GM18508 (cell line): ENCODE measurements around the gene SV2C.
"Not testable (repeated sequence)": the region's sequence is repeated elsewhere in the genome, so short reads cannot be mapped to it uniquely, and the experiment has no call there.

ENCODE experiments used
- ATAC-seq: cut with Tn5 transposase; IDR thresholded peaks from one replicate; pipeline ENCODE4 v1.9.1; 2021; ENCODE audit warnings: moderate number of reproducible peaks; ENCODE audit not compliant: insufficient read depth, unreplicated experiment

The SV2C gene

GRCh38 chr5:76368941-76369340, 285.8 kb downstream of the SV2C start:
- no peak for ATAC-seq

DNA sequence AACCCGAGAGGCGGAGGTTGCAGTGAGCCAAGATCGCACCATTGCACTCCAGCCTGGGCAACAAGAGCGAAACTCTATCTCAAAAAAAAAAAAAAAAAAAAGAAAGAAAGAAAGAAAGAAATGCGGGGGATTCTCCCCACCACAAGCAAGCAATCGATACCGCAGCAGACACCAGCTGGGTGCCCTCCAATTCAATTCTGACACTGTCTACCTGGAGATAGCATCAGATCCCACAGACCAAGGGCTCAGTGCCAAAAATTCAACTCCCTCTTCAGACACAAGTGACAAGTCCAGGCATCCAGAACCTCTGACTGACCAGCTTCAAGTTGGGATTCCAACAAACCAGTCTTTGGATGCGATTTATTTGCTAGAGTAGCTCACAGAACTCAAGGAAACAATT, 286.5 kb downstream of the SV2C start:
- not testable (repeated sequence) for ATAC-seq

GRCh38 chr5:76371960-76372322, 288.8 kb downstream of the SV2C start:
- ATAC-seq: no peak

GRCh38 chr5:76372323-76373054, 289.3 kb downstream of the SV2C start:
- ATAC-seq: no peak

DNA sequence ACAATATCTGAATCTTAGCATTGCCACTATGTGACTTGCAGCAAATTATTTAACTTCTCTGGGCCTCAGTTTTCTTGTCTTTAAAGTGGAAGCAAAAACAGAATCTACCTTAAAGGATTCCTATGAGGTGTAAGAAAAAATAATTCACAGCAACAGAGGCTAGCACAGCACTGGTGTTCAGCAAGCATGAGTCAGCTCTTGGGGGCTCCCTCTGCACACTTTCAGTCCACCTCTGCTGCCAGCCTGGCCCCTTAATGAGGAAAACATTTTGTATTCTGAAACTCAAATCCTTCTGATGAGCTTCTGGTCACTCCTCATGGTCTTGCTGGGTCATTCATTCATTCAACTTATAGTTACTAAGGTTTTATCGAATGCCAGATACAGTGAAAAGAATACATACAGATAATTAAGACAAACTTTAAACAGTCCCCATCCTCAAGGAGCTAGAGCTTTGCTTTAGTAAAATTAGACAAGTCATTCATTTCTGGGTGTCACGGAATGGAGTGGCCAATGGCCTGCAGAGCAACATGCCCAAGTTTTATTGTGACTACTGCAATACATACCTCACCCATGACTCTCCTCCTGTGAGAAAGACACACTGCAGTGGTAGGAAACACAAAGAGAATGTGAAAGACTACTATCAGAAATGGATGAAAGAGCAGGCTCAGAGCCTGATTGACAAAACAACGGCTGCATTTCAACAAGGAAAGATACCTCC, 293.1 kb downstream of the SV2C start:
- ATAC-seq: no peak

DNA sequence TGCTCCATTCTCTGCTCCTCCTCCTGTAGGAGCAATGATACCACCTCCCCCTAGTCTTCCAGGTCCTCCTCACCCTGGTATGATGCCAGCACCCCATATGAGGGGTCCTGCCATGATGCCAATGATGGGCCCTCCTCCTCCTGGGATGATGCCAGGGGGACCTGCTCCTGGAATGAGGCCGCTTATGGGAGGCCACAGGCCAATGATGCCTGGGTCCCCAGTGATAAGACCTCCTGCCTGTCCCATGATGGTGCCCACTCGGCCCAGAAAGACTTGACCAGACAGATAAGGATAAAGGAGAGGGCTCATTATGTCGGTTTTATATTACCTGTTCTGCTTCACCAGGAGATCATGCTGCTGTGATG, 293.7 kb downstream of the SV2C start:
- no peak for ATAC-seq

GRCh38 chr5:76378355-76378754, 295.2 kb downstream of the SV2C start:
- ATAC-seq: no peak

- ATAC-seq: no peak
These were observed 296.1 kb downstream of the SV2C start for GRCh38 chr5:76379316-76379715.

DNA sequence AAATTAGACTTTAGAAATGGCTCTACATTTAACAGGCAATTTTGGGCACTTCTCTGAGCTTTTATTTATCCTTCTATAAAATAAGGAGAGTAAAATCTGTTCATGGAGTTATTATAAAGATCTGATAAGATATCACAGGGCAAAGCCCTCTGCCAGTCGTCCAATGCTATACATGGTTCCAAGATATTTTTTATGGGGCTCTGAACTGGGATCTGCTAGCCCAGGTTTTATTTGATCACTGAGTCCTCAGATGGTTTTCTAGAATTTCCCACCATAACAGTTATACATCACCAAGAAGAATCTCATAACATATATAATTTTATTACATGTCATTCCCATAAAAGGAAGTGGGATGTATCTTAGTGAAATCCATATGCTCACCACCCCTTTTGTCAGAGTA, 296.7 kb downstream of the SV2C start:
- no peak for ATAC-seq

DNA sequence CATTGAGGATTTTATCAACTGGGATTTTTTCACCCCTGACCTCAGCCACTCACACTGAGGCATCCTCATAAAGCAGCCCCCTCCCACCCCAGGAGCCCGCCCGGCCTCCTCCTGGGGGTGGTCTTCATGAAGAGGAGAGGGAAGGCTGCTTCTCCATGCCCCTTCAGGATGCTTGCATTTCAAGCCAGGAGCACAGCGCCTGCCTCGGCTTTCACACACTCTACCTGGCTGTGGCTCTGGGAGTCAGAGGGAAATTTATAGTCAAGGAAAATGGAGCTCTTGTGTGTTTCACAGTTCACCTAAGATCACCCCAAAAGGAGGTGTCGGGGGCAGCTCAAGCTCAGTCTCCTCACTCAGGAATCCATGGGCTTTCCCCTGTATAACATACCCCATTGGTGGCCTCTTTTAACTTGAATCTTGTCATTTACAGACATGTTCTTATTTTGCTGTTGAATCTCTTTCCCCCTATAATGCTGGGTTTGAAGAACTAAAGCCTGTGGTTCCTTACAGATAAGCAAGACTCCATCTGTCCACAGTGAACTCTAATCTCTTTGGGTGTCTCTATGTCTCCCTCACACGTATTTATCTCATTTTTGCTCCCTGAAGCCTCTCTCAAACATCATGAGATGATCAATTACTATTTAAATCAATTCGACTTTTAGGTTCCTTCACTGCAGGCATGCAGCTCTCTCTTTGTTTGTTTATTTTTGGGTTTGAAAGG, 297.3 kb downstream of the SV2C start:
- ATAC-seq: no peak

DNA sequence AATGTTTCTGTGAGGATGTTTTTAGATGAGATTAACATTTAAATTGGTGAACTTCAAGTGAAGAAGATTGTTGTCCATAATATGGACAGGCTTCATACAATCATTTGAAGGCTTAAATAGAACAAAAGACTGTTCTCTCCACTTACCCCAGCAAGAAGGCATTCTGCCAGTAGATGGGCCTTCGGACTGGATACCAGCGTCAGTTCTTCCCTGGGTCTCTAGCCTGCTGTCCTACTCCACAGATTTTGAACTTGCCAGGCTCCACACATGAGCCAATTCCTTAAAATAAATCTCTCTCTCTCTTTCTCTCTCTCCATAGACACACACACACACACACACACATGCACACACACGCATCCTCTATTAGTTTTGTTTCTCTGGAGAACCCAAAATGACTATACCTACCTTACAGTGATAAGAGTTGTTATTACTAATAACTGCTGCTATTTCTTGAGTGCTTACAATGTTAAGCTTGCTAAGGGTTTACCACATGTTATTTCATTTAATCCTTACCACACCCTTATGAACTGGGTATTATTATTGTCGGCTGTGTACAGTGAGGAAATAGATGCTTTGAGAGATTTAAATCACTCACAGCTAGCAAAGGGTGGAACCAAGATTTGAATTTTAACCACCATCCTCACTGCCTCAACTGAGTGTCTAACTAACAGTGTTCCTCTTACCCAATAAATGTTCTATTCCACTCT, 300.1 kb downstream of the SV2C start:
- no peak for ATAC-seq

GRCh38 chr5:76384189-76384588, 301.0 kb downstream of the SV2C start:
- no peak for ATAC-seq

GRCh38 chr5:76384705-76385104, 301.5 kb downstream of the SV2C start:
- no peak for ATAC-seq

- ATAC-seq: no peak
These were observed 302.4 kb downstream of the SV2C start for GRCh38 chr5:76385540-76385939.

DNA sequence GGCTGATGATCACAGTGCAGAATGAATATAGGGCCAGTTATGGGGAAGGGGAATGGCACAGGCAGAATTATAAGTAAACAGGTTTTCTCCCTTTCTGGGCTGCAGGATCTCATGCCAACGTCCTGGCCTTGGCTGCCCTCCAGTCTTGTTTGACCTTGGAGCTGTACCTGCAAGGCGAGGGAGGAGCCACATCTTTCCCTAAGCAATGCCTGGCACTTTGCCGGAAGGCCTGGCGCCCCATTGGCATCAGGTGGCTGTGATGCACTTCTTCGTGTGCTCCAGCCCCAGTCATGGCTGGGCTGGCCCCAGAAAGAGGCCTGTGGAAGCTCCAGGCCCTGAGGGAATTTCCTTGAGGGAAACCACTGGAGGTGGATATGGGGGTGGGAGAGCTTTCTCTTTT, 303.2 kb downstream of the SV2C start:
- ATAC-seq: no peak

DNA sequence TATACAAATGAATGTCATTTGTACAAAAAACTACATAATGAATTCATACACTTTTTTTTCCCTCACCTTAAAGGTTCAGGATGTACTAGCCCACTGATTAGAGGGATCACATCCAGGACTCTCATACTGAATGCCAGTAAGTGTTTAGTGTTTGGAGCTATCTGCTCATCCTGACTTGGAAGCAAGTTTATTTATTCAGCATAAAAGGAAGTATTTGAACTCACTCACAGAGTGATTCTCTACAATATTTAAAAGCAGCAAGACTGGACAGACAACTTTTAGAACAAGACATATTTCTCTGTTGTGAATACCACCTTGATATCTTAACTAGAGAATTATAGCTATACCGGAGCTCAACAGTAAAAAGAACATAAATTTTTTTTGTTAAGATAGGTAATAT, 305.1 kb downstream of the SV2C start:
- no peak for ATAC-seq

DNA sequence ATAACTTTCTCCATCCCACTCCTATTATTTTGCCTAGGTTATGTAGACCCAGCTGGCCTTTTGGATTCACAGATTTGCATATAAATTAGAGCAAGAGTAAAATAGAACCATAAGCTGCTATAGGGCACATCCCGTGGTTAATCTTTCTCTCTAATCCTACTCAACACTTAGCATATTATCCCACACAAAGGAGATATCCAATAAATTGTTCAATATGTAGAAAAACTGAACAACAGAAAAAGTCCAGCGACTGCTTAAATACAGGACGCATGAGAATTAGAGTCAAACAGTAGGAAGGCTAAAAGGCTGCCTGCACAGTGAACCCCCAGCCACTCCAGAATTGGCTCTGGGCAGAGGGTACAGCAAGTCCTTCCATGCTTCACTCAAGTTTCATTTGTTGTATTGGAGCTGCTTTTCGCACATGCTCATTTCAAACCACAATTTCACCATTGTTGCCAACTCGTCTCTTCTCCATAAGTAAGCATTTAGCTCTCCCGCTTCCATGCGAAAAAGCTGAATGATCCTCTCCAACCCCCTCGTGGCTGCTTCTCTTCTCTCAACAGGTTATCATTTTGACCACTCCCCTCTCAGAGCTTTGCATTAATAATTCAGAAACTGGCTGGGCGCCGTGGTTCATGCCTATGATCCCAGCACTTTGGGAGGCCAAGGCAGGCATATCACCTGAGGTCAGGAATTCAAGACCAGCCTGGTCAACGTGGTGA, 305.8 kb downstream of the SV2C start:
- no peak for ATAC-seq

DNA sequence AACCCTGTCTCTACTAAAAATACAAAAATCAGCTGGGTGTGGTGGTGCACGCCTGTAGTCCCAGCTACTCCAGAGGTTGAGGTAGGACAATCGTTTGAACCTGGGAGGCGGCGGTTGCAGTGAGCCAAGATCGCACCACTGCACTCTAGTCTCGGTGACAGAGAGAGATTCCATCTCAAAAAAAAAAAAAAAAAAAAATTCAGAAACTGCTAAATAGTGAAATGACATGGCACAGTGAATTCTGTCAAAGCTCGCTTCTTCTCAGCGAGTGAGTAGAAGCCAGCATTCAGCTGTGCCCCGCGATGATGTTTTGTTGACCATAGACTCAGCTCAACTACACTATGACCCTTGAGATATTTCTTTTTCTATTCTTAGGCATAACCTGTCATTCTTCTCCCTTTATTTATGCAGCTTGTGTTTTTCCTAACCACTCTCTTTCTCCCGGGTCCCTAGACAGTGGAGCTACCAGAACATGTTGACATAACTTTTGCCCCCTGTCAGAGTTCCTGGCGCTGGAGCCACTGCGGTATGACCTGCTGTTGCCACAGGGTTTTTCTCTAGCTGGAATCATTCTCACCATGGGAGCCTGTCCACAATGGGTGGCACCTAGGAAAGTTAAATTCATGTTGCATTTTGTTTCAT, 306.5 kb downstream of the SV2C start:
- ATAC-seq: no peak

DNA sequence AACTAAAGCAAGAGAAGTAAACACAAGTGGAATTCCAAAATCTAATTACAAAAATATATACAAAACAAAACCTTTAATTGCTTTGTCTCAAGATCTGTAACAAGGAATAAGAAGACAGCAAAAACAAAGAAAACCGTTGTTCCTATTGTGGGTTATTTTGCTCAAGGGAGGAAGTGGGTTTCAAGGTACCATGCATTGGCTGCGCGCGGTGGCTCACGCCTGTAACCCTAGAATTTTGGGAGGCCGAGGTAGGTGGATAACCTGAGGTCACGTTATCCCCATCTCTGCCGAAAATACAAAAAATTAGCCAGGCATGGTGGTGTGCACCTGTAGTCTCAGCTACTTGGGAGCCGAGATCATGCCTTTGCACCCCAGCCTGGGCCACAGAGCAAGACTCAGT, 307.8 kb downstream of the SV2C start:
- ATAC-seq: no peak
